ENCODE data around the gene SCNN1A. TPM values are rescaled to one million over a fixed set of nuclear protein-coding genes. Genes with fewer than 3 reads are reported as not detected.

SCNN1A gene
- total RNA-seq, 1 donor from 2014 or later: 52.7 TPM

Other genes with a start within 250 kb of the SCNN1A start
- gene CD9, start 175.2 kb downstream of the SCNN1A start, total RNA-seq: 139 TPM
- gene PLEKHG6, start 64.9 kb downstream of the SCNN1A start, total RNA-seq: 64.9 TPM
- 155 TPM for gene TNFRSF1A, start 33.5 kb downstream of the SCNN1A start, total RNA-seq
- 180 TPM for gene LTBR, start 8.6 kb upstream of the SCNN1A start, total RNA-seq
- 3.8 TPM for gene CD27, start 69.4 kb upstream of the SCNN1A start, total RNA-seq
- gene TAPBPL, start 76.5 kb upstream of the SCNN1A start, total RNA-seq: 53.1 TPM
- gene VAMP1, start 95.1 kb upstream of the SCNN1A start, total RNA-seq: 12.3 TPM
- gene MRPL51, start 117.7 kb upstream of the SCNN1A start, total RNA-seq: 134 TPM
- gene NCAPD2, start 118.5 kb upstream of the SCNN1A start, total RNA-seq: 36.6 TPM
- gene GAPDH, start 159.0 kb upstream of the SCNN1A start, total RNA-seq: 2,392 TPM
- gene IFFO1, start 180.5 kb upstream of the SCNN1A start, total RNA-seq: 14.2 TPM
- 19.2 TPM for gene NOP2, start 192.7 kb upstream of the SCNN1A start, total RNA-seq
- 220 TPM for gene CHD4, start 231.8 kb upstream of the SCNN1A start, total RNA-seq

Measured in mucosa of gallbladder (tissue), 1 donor.